PC-9 (cell line): ENCODE measurements around the gene PLAU. TPM values are rescaled to one million over a fixed set of nuclear protein-coding genes. Genes with fewer than 3 reads are reported as not detected.

Source experiments
- BruUV-seq: library from RNA; stranded (reverse); fragments of 400-500 nt; replicated peaks from 2 replicates; lab custom pipeline; 2021; lab: Mats Ljungman, UMichigan
- CTCF ChIA-PET: fragments of 300-600 bp; sonication (Branson Sonifier 250); formaldehyde crosslinking; loops from one replicate; lab custom pipeline; 2022; ENCODE audit warnings: antibody characterized with exemption; lab: Charles Lee
- POLR2A ChIA-PET: fragments of 300-600 bp; sonication (Branson Sonifier 250); formaldehyde crosslinking; loops from one replicate; lab custom pipeline; 2022; ENCODE audit warnings: antibody characterized with exemption; ENCODE audit not compliant: unreplicated experiment; lab: Charles Lee
- DNase-seq, 2 experiments: peaks; one replicate each; pipeline versions ENCODE4 v3.0.0 to v3.0.0-alpha.2; 2015 to 2022; ENCODE audit warnings: mixed read lengths in 1 of 2
- H2AFZ ChIP-seq: fragments of 200-600 bp; sonication (generic); 2 replicates; pipeline ENCODE4 v1.8.1; 2017; ENCODE audit warnings: antibody characterized with exemption
- H3F3A ChIP-seq: fragments of 200-600 bp; sonication (generic); 2 replicates; pipeline ENCODE4 v1.8.1; 2017; ENCODE audit warnings: antibody characterized with exemption, mild to moderate bottlenecking, low read depth; ENCODE audit not compliant: insufficient read depth
- H3K27ac ChIP-seq: fragments of 200-600 bp; sonication (generic); 2 replicates; pipeline ENCODE4 v1.6.1; 2016; ENCODE audit warnings: mixed run types
- H3K27me3 ChIP-seq: fragments of 200-600 bp; sonication (generic); 2 replicates; pipeline ENCODE4 v1.6.1; 2016; ENCODE audit warnings: low read depth, mixed run types; ENCODE audit not compliant: insufficient read depth
- H3K36me3 ChIP-seq: fragments of 200-600 bp; sonication (generic); 2 replicates; pipeline ENCODE4 v1.6.1; 2016; ENCODE audit warnings: low read depth, mixed run types
- H3K4me1 ChIP-seq: fragments of 200-600 bp; sonication (generic); replicated peaks from 2 replicates; pipeline ENCODE4 v1.6.1; 2016; ENCODE audit warnings: mixed run types; ENCODE audit not compliant: insufficient read depth
- H3K4me2 ChIP-seq: fragments of 200-600 bp; sonication (generic); 2 replicates; pipeline ENCODE4 v1.6.1; 2017; ENCODE audit warnings: mixed run types
- H3K4me3 ChIP-seq: fragments of 200-600 bp; sonication (generic); 2 replicates; pipeline ENCODE4 v1.6.1; 2016; ENCODE audit warnings: mixed run types
- H3K79me2 ChIP-seq: fragments of 200-600 bp; sonication (generic); 2 replicates; pipeline ENCODE4 v1.6.1; 2017; ENCODE audit warnings: low read depth, mixed run types
- H3K9me2 ChIP-seq: fragments of 200-600 bp; sonication (generic); 2 replicates; pipeline ENCODE4 v1.8.1; 2017; ENCODE audit warnings: mild to moderate bottlenecking; ENCODE audit not compliant: insufficient read depth
- H3K9me3 ChIP-seq: fragments of 200-600 bp; sonication (generic); 2 replicates; pipeline ENCODE4 v1.8.1; 2016; ENCODE audit warnings: low read depth; ENCODE audit not compliant: insufficient read depth
- H4K20me1 ChIP-seq: fragments of 200-600 bp; sonication (generic); 2 replicates; pipeline ENCODE4 v1.8.1; 2017; ENCODE audit not compliant: insufficient read depth
- EZH2 ChIP-seq: fragments of 200-600 bp; sonication (generic); IDR thresholded peaks from 2 replicates; pipeline ENCODE4 v1.8.0; 2017; ENCODE audit warnings: antibody characterized with exemption, low read depth
- intact Hi-C: fragments of 100-400 bp; cut with micrococcal nuclease; formaldehyde crosslinking; loops from one replicate; pipeline ENCODE4 v1.10.0; 2022; ENCODE audit not compliant: unreplicated experiment
- total RNA-seq: library from RNA; stranded (reverse); gene quantifications from 2 replicates; pipeline ENCODE4 v1.2.3, GENCODE V29; 2021
- TF ChIP-seq, protein P1 (sequence below): fragments of 200-600 bp; sonication (generic); conservative IDR thresholded peaks from 2 replicates; pipeline ENCODE4 v1.6.1; 2017; ENCODE audit warnings: mixed run types, antibody characterized with exemption, mild to moderate bottlenecking, moderate library complexity

PLAU gene
- total RNA-seq, 1 experiment from 2014 or later, result 90.3 TPM

DNA sequence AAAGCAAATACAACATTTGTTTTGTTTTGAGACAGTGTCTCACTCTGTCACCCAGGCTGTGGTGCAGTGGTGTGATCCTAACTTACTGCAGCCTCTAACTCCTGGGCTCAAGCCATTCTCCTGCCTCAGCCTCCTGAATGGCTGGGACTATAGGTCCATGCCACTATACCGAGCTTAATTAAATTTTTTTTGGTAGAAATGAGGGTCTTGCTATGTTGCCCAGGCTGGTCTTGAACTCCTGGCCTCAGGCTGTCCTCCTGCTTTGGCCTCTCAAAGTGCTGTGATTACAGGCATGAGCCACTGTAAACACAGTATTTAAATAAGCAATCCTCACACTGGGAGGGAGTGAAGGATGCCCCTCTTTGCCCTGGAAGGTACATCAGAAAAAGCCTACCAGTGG lies 32.6 kb upstream of the PLAU start:
- Histone ChIP-seq H3K9me3 (no peaks in the 10 kb centered on the region), H3F3A (peaks cover 34% of the 10 kb centered on the region; the same call in 1 of the 2 replicates), H3K9me2 (no peaks in the 10 kb centered on the region), H3K36me3 (no peaks in the 10 kb centered on the region), H4K20me1 (no peaks in the 10 kb centered on the region), H3K4me2 (no peak overlapping the region), H3K4me1 (peaks cover 46% of the 10 kb centered on the region), H3K79me2 (peaks cover 8% of the 10 kb centered on the region), H3K27ac (no peak overlapping the region), H3K27me3 (no peaks in the 10 kb centered on the region), H3K4me3 (no peak overlapping the region), H2AFZ (no peak overlapping the region)
- intact Hi-C loops, result loop anchor here (5.0 kb wide), 2 partner anchors 91 to 226 kb away; partner anchors contain the start of gene ZSWIM8
- no TSS peak for BruUV-seq
- TF ChIP-seq, protein P1, sequence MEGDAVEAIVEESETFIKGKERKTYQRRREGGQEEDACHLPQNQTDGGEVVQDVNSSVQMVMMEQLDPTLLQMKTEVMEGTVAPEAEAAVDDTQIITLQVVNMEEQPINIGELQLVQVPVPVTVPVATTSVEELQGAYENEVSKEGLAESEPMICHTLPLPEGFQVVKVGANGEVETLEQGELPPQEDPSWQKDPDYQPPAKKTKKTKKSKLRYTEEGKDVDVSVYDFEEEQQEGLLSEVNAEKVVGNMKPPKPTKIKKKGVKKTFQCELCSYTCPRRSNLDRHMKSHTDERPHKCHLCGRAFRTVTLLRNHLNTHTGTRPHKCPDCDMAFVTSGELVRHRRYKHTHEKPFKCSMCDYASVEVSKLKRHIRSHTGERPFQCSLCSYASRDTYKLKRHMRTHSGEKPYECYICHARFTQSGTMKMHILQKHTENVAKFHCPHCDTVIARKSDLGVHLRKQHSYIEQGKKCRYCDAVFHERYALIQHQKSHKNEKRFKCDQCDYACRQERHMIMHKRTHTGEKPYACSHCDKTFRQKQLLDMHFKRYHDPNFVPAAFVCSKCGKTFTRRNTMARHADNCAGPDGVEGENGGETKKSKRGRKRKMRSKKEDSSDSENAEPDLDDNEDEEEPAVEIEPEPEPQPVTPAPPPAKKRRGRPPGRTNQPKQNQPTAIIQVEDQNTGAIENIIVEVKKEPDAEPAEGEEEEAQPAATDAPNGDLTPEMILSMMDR, result no peak
- no peak for TF ChIP-seq EZH2
- no peak for DNase-seq
- ChIA-PET CTCF (interaction anchor here (0.6 to 2.3 kb wide), 4 partner anchors 29 to 209 kb away, joined by 4 to 18 read pairs (median 12); no protein-coding TSS in a partner anchor), POLR2A (interaction anchor here (0.6 kb wide), 1 partner anchor 272 kb away, joined by 3 read pairs; the partner anchor contains the start of gene AP3M1)

DNA sequence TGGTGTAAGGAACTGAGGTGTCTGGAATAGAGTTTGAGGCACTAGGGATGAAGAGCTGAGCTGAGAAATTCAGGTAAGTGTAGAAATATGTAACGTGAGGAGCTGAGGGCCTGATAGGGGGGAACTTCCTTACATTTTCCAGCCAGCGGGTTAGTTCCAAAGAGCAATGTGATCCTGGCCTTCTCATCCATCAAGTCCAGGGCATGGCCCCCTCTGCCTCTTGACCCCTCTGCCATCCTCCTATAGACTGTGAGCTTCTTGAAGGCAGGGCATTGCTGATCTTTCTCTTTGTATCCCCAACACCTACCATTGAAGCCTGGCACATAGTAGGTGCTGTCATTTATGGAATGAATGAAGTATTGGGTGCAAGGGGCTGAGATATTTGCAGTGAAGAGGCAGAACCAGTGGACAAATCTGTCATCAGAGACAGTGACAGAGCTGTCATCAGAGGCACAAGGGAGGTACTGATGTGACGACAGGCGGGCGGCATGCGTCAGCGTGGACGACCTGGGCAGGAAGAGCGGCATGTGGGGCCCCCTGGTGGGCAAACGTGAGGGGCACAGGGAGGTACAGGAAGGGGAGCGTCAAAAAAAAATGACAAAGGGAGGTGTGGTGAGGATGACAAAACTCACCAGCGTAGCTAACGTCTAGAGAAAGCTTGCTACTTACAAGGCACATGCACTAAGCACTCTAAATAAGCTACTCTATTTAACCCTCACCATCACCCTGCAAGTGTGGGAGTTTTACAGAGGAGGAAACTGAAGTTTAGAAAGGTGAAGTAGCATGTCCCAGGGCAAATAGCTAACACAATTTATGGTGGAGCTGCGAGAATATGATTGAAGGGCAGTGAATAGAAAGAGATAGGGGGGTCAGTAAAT lies 31.4 kb upstream of the PLAU start:
- peak; percentile 78 to 91 for DNase-seq
- Histone ChIP-seq H3K79me2 (peaks cover 4% of the 10 kb centered on the region; the same call in 1 of the 2 replicates), H4K20me1 (no peaks in the 10 kb centered on the region), H3K27ac (no peak overlapping the region), H3K4me3 (no peak overlapping the region), H3K27me3 (no peaks in the 10 kb centered on the region), H3K36me3 (no peaks in the 10 kb centered on the region), H3K9me2 (no peaks in the 10 kb centered on the region), H3K4me2 (peak overlapping the region; percentile 23), H3K9me3 (no peaks in the 10 kb centered on the region), H3F3A (peaks cover 34% of the 10 kb centered on the region; the same call in 1 of the 2 replicates), H3K4me1 (peaks cover 50% of the 10 kb centered on the region), H2AFZ (no peak overlapping the region)
- TF ChIP-seq, protein P1, result peak; percentile 93
- no peak for TF ChIP-seq EZH2
- no TSS peak for BruUV-seq
- CTCF ChIA-PET, result interaction anchor here (0.5 to 2.3 kb wide), 19 partner anchors 8 to 848 kb away, joined by 3 to 18 read pairs (median 4); no protein-coding TSS in a partner anchor
- intact Hi-C loops, result loop anchor here (1.0 to 10.0 kb wide), 5 partner anchors 30 to 1355 kb away; partner anchors contain the start of genes COMTD1 and ZSWIM8
- POLR2A ChIA-PET, result interaction anchor here (0.6 to 0.8 kb wide), 7 partner anchors 8 to 271 kb away, joined by 3 to 29 read pairs (median 4); partner anchors contain the start of gene AP3M1

DNA sequence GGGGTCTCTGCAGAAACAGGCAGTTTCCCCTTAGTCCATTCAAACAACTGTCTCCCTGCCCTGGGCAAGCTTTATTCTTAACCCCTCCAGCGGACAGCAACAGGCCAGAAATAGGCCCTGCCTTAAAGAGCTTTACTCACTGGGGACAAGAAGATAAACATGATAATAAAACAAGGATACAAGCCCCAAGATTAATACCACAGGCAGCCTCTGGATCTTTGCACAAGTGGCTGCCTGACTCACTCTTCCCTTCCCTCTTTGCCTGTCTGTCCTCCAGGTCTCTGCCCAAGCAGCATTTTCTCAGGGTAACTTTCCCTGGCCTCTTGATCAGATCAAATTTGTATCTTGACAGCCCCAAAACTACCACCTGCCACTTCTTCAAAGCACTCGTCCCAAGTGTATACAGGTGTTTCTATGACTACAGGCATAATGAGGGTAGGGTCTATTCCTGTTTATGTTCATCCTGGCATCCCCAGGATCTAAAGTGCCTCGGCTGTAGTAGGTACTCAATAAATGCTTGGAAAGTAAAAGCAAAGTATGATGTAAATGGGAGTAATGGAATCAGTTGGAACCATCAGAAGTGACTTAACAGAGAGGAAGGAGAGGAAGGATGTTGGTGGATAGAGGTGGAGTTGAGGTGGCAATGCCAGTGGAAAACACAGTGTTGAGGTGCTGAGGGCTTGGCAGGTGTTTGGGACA lies 29.6 kb upstream of the PLAU start:
- Histone ChIP-seq H3K4me1 (peaks cover 38% of the 10 kb centered on the region), H3K4me3 (no peak overlapping the region), H3K9me3 (no peaks in the 10 kb centered on the region), H3K36me3 (no peaks in the 10 kb centered on the region), H3K27me3 (no peaks in the 10 kb centered on the region), H3K79me2 (no peaks in the 10 kb centered on the region; the same call in 1 of the 2 replicates), H3K27ac (no peak overlapping the region), H3K4me2 (no peak overlapping the region), H3K9me2 (no peaks in the 10 kb centered on the region), H4K20me1 (no peaks in the 10 kb centered on the region), H2AFZ (no peak overlapping the region), H3F3A (peaks cover 20% of the 10 kb centered on the region)
- BruUV-seq, result no TSS peak
- ChIA-PET POLR2A (interaction anchor here (0.7 kb wide), 1 partner anchor 118 kb away, joined by 29 read pairs; no protein-coding TSS in a partner anchor), CTCF (interaction anchor here (0.6 to 0.7 kb wide), 2 partner anchors 58 to 1291 kb away, joined by 4 to 9 read pairs; no protein-coding TSS in a partner anchor)
- no peak for DNase-seq
- intact Hi-C loops, result loop anchor here (10.0 kb wide), 2 partner anchors 1223 to 1353 kb away; partner anchors contain the start of gene COMTD1
- no peak for TF ChIP-seq EZH2
- TF ChIP-seq, protein P1, result no peak
